H9 (cell line): Measurements from ENCODE around the gene PARD3. TPM values are rescaled to one million over a fixed set of nuclear protein-coding genes. Genes with fewer than 3 reads are reported as not detected.

ENCODE experiments used
- DNase-seq: peaks from one replicate; pipeline ENCODE4 v3.0.0-alpha.2; 2017
- H2AFZ ChIP-seq: one replicate; pipeline ENCODE4 v1.6.1; 2013; ENCODE audit warnings: mild to moderate bottlenecking, low read length, control low read depth, moderate library complexity
- H2AK5ac ChIP-seq: 2 replicates; pipeline ENCODE4 v1.6.1; 2013; ENCODE audit warnings: low read length, control low read depth, mixed read lengths; ENCODE audit not compliant: insufficient read length
- H2BK120ac ChIP-seq: one replicate; pipeline ENCODE4 v1.6.1; 2013; ENCODE audit warnings: low read depth, mild to moderate bottlenecking, low read length, control low read depth, inconsistent platforms; ENCODE audit not compliant: poor library complexity, severe bottlenecking
- H2BK12ac ChIP-seq: 2 replicates; pipeline ENCODE4 v1.6.1; 2013; ENCODE audit warnings: low read length, control low read depth, mixed read lengths, low read depth; ENCODE audit not compliant: insufficient read length
- H2BK15ac ChIP-seq: 2 replicates; pipeline ENCODE4 v1.6.1; 2013; ENCODE audit warnings: low read depth, low read length, control low read depth
- H2BK20ac ChIP-seq: one replicate; pipeline ENCODE4 v1.6.1; 2013; ENCODE audit warnings: low read depth, mild to moderate bottlenecking, low read length, control low read depth, inconsistent platforms; ENCODE audit not compliant: poor library complexity, severe bottlenecking
- H2BK5ac ChIP-seq: 2 replicates; pipeline ENCODE4 v1.6.1; 2013; ENCODE audit warnings: low read length, control low read depth, mixed read lengths; ENCODE audit not compliant: insufficient read length
- H3K14ac ChIP-seq: 2 replicates; pipeline ENCODE4 v1.6.1; 2013; ENCODE audit warnings: low read length, control low read depth; ENCODE audit not compliant: insufficient read depth
- H3K18ac ChIP-seq: 2 replicates; pipeline ENCODE4 v1.6.1; 2013; ENCODE audit warnings: low read depth, mild to moderate bottlenecking, mixed read lengths, low read length, control low read depth; ENCODE audit not compliant: insufficient read length
- H3K23ac ChIP-seq: 2 replicates; pipeline ENCODE4 v1.6.1; 2013; ENCODE audit warnings: low read length, control low read depth, mixed read lengths, low read depth; ENCODE audit not compliant: insufficient read length
- H3K23me2 ChIP-seq: 2 replicates; pipeline ENCODE4 v1.6.1; 2013; ENCODE audit warnings: low read depth, mild to moderate bottlenecking, mixed read lengths, low read length, control low read depth; ENCODE audit not compliant: insufficient read length, poor library complexity, severe bottlenecking
- H3K27ac ChIP-seq: 2 replicates; pipeline ENCODE4 v1.5.1; 2013; ENCODE audit warnings: low read length, control low read depth, mixed read lengths, low read depth; ENCODE audit not compliant: insufficient read length
- H3K27me3 ChIP-seq: 2 replicates; pipeline ENCODE4 v1.6.1; 2013; ENCODE audit warnings: low read length, control low read depth, inconsistent platforms; ENCODE audit not compliant: insufficient read depth
- H3K4ac ChIP-seq: 2 replicates; pipeline ENCODE4 v1.6.1; 2013; ENCODE audit warnings: low read depth, mild to moderate bottlenecking, control low read depth, inconsistent platforms, low read length, moderate library complexity
- H3K4me1 ChIP-seq: 2 replicates; pipeline ENCODE4 v1.6.1; 2013; ENCODE audit warnings: low read length, control low read depth, inconsistent platforms; ENCODE audit not compliant: insufficient read depth
- H3K4me2 ChIP-seq: 2 replicates; pipeline ENCODE4 v1.6.1; 2013; ENCODE audit warnings: low read length, control low read depth, mixed read lengths; ENCODE audit not compliant: insufficient read length, insufficient read depth
- H3K56ac ChIP-seq: 2 replicates; pipeline ENCODE4 v1.6.1; 2013; ENCODE audit warnings: low read depth, mild to moderate bottlenecking, mixed read lengths, low read length, control low read depth; ENCODE audit not compliant: insufficient read length
- H3K79me1 ChIP-seq: 2 replicates; pipeline ENCODE4 v1.6.1; 2013; ENCODE audit warnings: low read depth, mild to moderate bottlenecking, moderate library complexity, low read length, control low read depth, inconsistent platforms; ENCODE audit not compliant: insufficient read depth, poor library complexity, severe bottlenecking
- H3K79me2 ChIP-seq: 2 replicates; pipeline ENCODE4 v1.6.1; 2013; ENCODE audit warnings: low read length, control low read depth, inconsistent platforms; ENCODE audit not compliant: insufficient read depth
- H3K9ac ChIP-seq: 2 replicates; pipeline ENCODE4 v1.6.1; 2013; ENCODE audit warnings: low read length, control low read depth, mixed read lengths; ENCODE audit not compliant: insufficient read length; ENCODE audit errors: extremely low read depth
- H3K9me3 ChIP-seq: one replicate; pipeline ENCODE4 v1.6.1; 2013; ENCODE audit warnings: low read depth, low read length, inconsistent platforms; ENCODE audit not compliant: control insufficient read depth
- H3T11ph ChIP-seq: one replicate; pipeline ENCODE4 v1.6.1; 2013; ENCODE audit warnings: mild to moderate bottlenecking, low read length, control low read depth, inconsistent platforms
- H4K20me1 ChIP-seq: one replicate; pipeline ENCODE4 v1.6.1; 2013; ENCODE audit not compliant: control insufficient read depth, insufficient read length, insufficient read depth
- H4K5ac ChIP-seq: 2 replicates; pipeline ENCODE4 v1.6.1; 2013; ENCODE audit warnings: low read depth, mild to moderate bottlenecking, mixed read lengths, low read length, control low read depth; ENCODE audit not compliant: insufficient read length
- H4K8ac ChIP-seq: replicated peaks from 2 replicates; pipeline ENCODE4 v1.6.1; 2013; ENCODE audit warnings: low read length, control low read depth, mixed read lengths, low read depth; ENCODE audit not compliant: insufficient read length
- H4K91ac ChIP-seq: 2 replicates; pipeline ENCODE4 v1.6.1; 2013; ENCODE audit warnings: low read depth, mild to moderate bottlenecking, moderate library complexity, mixed read lengths, low read length, control low read depth; ENCODE audit not compliant: insufficient read length
- H3K27ac Mint-ChIP-seq, 3 experiments: 2 replicates in 2 of 3; 3 replicates in 1 of 3; pipeline ENCODE4 v1.8.0; 2020 to 2021; ENCODE audit warnings: mixed read lengths in 3 of 3, mild to moderate bottlenecking in 1 of 3, moderate library complexity in 1 of 3
- H3K27me3 Mint-ChIP-seq: 2 replicates; pipeline ENCODE4 v1.8.0; 2021; ENCODE audit warnings: low read depth, mild to moderate bottlenecking, moderate library complexity, mixed read lengths
- H3K36me3 Mint-ChIP-seq, 3 experiments: 2 replicates in 2 of 3; 3 replicates in 1 of 3; pipeline ENCODE4 v1.8.0; 2020 to 2021; ENCODE audit warnings: low read depth in 3 of 3, mixed read lengths in 3 of 3; ENCODE audit not compliant: insufficient read depth in 1 of 3
- H3K4me1 Mint-ChIP-seq, 2 experiments: 2 replicates each; pipeline ENCODE4 v1.8.0; 2020; ENCODE audit warnings: mixed read lengths in 2 of 2
- H3K4me3 Mint-ChIP-seq, 2 experiments: 2 replicates in 1 of 2; 3 replicates in 1 of 2; pipeline ENCODE4 v1.8.0; 2020 to 2021; ENCODE audit warnings: mild to moderate bottlenecking in 2 of 2, mixed read lengths in 2 of 2, moderate library complexity in 1 of 2
- H3K9me3 Mint-ChIP-seq, 2 experiments: 2 replicates in 1 of 2; 3 replicates in 1 of 2; pipeline ENCODE4 v1.8.0; 2020; ENCODE audit warnings: mild to moderate bottlenecking in 2 of 2, mixed read lengths in 2 of 2, moderate library complexity in 1 of 2
- WGBS: extraction: QIAGEN DNeasy Blood & Tissue Kit; methylation state at CpG from one replicate; pipeline ENCODE4 v1.1.7; 2013; ENCODE audit warnings: missing lambda C conversion rate, low lambda C conversion rate, mixed read lengths; ENCODE audit not compliant: insufficient read length; ENCODE audit errors: extremely low coverage; 5-methylcytosine and 5-hydroxymethylcytosine counted together
- total RNA-seq: library from RNA; stranded (reverse); gene quantifications from 2 replicates; pipeline ENCODE4 v1.2.1, GENCODE V29; 2021
- TF ChIP-seq, protein P1 (sequence below): fragments of 200-600 bp; sonication (generic); conservative IDR thresholded peaks from 3 replicates; pipeline ENCODE4 v1.8.0; 2021; ENCODE audit warnings: antibody characterized with exemption, mild to moderate bottlenecking

PARD3 gene
- total RNA-seq, 1 experiment from 2014 or later: 44.7 TPM

GRCh38 chr10:34083567-34083966 lies 731.5 kb downstream of the PARD3 start:
- Mint-ChIP-seq H3K9me3 (peaks cover 3 to 6% of the 10 kb centered on the region in 2 experiments; a peak in 3 of 5 replicates), H3K36me3 (peaks cover 0 to 6% (median 0%) of the 10 kb centered on the region in 3 experiments; a peak in 2 of 7 replicates), H3K27me3 (peaks cover 2% of the 10 kb centered on the region), H3K4me3 (no peak overlapping the region), H3K27ac (no peak overlapping the region), H3K4me1 (no peaks in the 10 kb centered on the region)
- Histone ChIP-seq H3K79me2 (no peaks in the 10 kb centered on the region), H3K18ac (no peak overlapping the region), H4K20me1 (no peaks in the 10 kb centered on the region), H4K91ac (no peak overlapping the region), H2BK12ac (no peak overlapping the region), H4K8ac (no peak overlapping the region), H3K9ac (no peak overlapping the region), H3T11ph (no peak overlapping the region), H2BK5ac (no peak overlapping the region), H2BK15ac (no peak overlapping the region), H2AK5ac (no peak overlapping the region), H3K4me1 (no peaks in the 10 kb centered on the region), H2AFZ (no peak overlapping the region), H3K4ac (no peak overlapping the region), H3K23ac (no peak overlapping the region), H3K4me2 (no peak overlapping the region), H3K9me3 (no peaks in the 10 kb centered on the region), H4K5ac (no peak overlapping the region), H3K27me3 (no peaks in the 10 kb centered on the region), H3K23me2 (no peaks in the 10 kb centered on the region), H2BK20ac (no peak overlapping the region), H3K79me1 (no peaks in the 10 kb centered on the region), H3K56ac (no peak overlapping the region), H3K14ac (no peak overlapping the region), H2BK120ac (no peak overlapping the region), H3K27ac (no peak overlapping the region)
- DNase-seq: no peak
- TF ChIP-seq, protein P1, sequence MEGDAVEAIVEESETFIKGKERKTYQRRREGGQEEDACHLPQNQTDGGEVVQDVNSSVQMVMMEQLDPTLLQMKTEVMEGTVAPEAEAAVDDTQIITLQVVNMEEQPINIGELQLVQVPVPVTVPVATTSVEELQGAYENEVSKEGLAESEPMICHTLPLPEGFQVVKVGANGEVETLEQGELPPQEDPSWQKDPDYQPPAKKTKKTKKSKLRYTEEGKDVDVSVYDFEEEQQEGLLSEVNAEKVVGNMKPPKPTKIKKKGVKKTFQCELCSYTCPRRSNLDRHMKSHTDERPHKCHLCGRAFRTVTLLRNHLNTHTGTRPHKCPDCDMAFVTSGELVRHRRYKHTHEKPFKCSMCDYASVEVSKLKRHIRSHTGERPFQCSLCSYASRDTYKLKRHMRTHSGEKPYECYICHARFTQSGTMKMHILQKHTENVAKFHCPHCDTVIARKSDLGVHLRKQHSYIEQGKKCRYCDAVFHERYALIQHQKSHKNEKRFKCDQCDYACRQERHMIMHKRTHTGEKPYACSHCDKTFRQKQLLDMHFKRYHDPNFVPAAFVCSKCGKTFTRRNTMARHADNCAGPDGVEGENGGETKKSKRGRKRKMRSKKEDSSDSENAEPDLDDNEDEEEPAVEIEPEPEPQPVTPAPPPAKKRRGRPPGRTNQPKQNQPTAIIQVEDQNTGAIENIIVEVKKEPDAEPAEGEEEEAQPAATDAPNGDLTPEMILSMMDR: no peak
- WGBS: no CpG with 5 or more reads among the region's 2 CpGs
